ENCODE data around the gene PARP11. TPM values are rescaled to one million over a fixed set of nuclear protein-coding genes. Genes with fewer than 3 reads are reported as not detected.

Gene PARP11
- total RNA-seq, 1 experiment from 2014 or later: 5.2 TPM

GRCh38 chr12:3920351-3921150, 47.4 kb upstream of the PARP11 start:
- DNase-seq: no peak
- no peaks in the 10 kb centered on the region for H3K4me1 Mint-ChIP-seq (ENCODE audit: low read depth, unreplicated experiment)
- no TSS peak for BruUV-seq (replicated peaks)
- no peak overlapping the region for H3K4me3 Mint-ChIP-seq (ENCODE audit: low read depth, unreplicated experiment)
- intact Hi-C loops (cut with micrococcal nuclease; ENCODE audit: unreplicated experiment): no loop called here
- CTCF ChIA-PET: no interaction called here
- H3K27me3 Mint-ChIP-seq (ENCODE audit: unreplicated experiment): peaks cover 16% of the 10 kb centered on the region
- no peaks in the 10 kb centered on the region for H3K9me3 Mint-ChIP-seq (ENCODE audit: low read depth, unreplicated experiment)
- no peaks in the 10 kb centered on the region for H3K36me3 Mint-ChIP-seq (ENCODE audit: insufficient read depth, unreplicated experiment)
- H3K27ac Mint-ChIP-seq (ENCODE audit: unreplicated experiment): no peak overlapping the region
- TF ChIP-seq CTCF (IDR thresholded peaks at IDR 0.05; ENCODE audit: unreplicated experiment): no peak

GRCh38 chr12:3913278-3913677, 40.1 kb upstream of the PARP11 start:
- Mint-ChIP-seq H3K36me3 (ENCODE audit: insufficient read depth, unreplicated experiment) (no peaks in the 10 kb centered on the region), H3K27ac (ENCODE audit: unreplicated experiment) (no peak overlapping the region), H3K27me3 (ENCODE audit: unreplicated experiment) (peaks cover 61% of the 10 kb centered on the region), H3K9me3 (ENCODE audit: low read depth, unreplicated experiment) (no peaks in the 10 kb centered on the region), H3K4me3 (ENCODE audit: low read depth, unreplicated experiment) (no peak overlapping the region), H3K4me1 (ENCODE audit: low read depth, unreplicated experiment) (no peaks in the 10 kb centered on the region)
- DNase-seq: no peak
- intact Hi-C loops (cut with micrococcal nuclease; ENCODE audit: unreplicated experiment): no loop called here
- TF ChIP-seq CTCF (IDR thresholded peaks at IDR 0.05; ENCODE audit: unreplicated experiment): no peak
- no TSS peak for BruUV-seq (replicated peaks)
- CTCF ChIA-PET: no interaction called here

- no peaks in the 10 kb centered on the region for H3K36me3 Mint-ChIP-seq (ENCODE audit: insufficient read depth, unreplicated experiment)
- intact Hi-C loops (cut with micrococcal nuclease; ENCODE audit: unreplicated experiment): no loop called here
- CTCF ChIA-PET: no interaction called here
- H3K4me3 Mint-ChIP-seq (ENCODE audit: low read depth, unreplicated experiment): no peak overlapping the region
- H3K27ac Mint-ChIP-seq (ENCODE audit: unreplicated experiment): no peak overlapping the region
- peaks cover 65% of the 10 kb centered on the region for H3K27me3 Mint-ChIP-seq (ENCODE audit: unreplicated experiment)
- no peaks in the 10 kb centered on the region for H3K4me1 Mint-ChIP-seq (ENCODE audit: low read depth, unreplicated experiment)
- no TSS peak for BruUV-seq (replicated peaks)
- no peak for DNase-seq
- H3K9me3 Mint-ChIP-seq (ENCODE audit: low read depth, unreplicated experiment): no peaks in the 10 kb centered on the region
- no peak for TF ChIP-seq CTCF (IDR thresholded peaks at IDR 0.05; ENCODE audit: unreplicated experiment)
Observed at GRCh38 chr12:3912863-3913262, 39.7 kb upstream of the PARP11 start.

GRCh38 chr12:3911409-3911808, 38.2 kb upstream of the PARP11 start:
- H3K4me3 Mint-ChIP-seq (ENCODE audit: low read depth, unreplicated experiment): no peak overlapping the region
- H3K27me3 Mint-ChIP-seq (ENCODE audit: unreplicated experiment): peaks cover 67% of the 10 kb centered on the region
- H3K4me1 Mint-ChIP-seq (ENCODE audit: low read depth, unreplicated experiment): no peaks in the 10 kb centered on the region
- intact Hi-C loops (cut with micrococcal nuclease; ENCODE audit: unreplicated experiment): no loop called here
- DNase-seq: no peak
- no peaks in the 10 kb centered on the region for H3K36me3 Mint-ChIP-seq (ENCODE audit: insufficient read depth, unreplicated experiment)
- no peak for TF ChIP-seq CTCF (IDR thresholded peaks at IDR 0.05; ENCODE audit: unreplicated experiment)
- H3K9me3 Mint-ChIP-seq (ENCODE audit: low read depth, unreplicated experiment): no peaks in the 10 kb centered on the region
- CTCF ChIA-PET: no interaction called here
- no TSS peak for BruUV-seq (replicated peaks)
- H3K27ac Mint-ChIP-seq (ENCODE audit: unreplicated experiment): no peak overlapping the region

Data from Calu3 (cell line).